ENCODE measurements around the gene DUSP23.

DUSP23 gene

DNA sequence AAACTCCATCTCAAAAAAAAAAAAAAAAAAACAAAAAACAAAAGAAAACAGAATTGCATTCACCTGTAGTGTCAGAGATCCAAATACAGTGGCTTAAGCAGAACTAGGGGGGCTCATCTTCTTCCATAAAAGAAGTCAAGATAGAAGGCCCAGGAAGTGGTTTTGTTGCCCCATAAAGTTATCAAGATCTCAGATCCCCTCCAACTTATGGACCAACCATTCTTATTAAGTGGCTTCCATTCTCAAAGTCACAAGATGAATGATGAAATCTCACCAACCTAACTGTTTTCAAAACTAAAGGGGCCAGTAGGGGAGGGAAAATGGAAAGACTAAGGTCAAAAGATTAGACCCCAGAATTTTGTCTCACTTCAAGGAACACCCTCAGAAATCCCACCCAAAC is 30.1 kb upstream of the DUSP23 start:
- no peaks in the 10 kb centered on the region for H3K36me3 ChIP-seq (ENCODE audit: low read length)
- no peaks in the 10 kb centered on the region for H3K9me3 ChIP-seq (ENCODE audit: insufficient read depth, low read length)
- H3K4me2 ChIP-seq (ENCODE audit: low read depth, low read length, poor library complexity, severe bottlenecking): no peak overlapping the region
- no peaks in the 10 kb centered on the region for H3K79me2 ChIP-seq (ENCODE audit: insufficient read depth, low read length)
- H3K9me2 ChIP-seq (replicated peaks; ENCODE audit: insufficient read depth, low read length): no peaks in the 10 kb centered on the region
- H3K27me3 ChIP-seq (ENCODE audit: low read length): no peaks in the 10 kb centered on the region
- H3K27ac ChIP-seq (ENCODE audit: low read depth, low read length): no peak overlapping the region
- no peaks in the 10 kb centered on the region for H3F3A ChIP-seq (ENCODE audit: insufficient read depth)
- no peak overlapping the region for H2AFZ ChIP-seq (ENCODE audit: low read depth, low read length, severe bottlenecking)
- no peak overlapping the region for H3K9ac ChIP-seq (ENCODE audit: low read length)
- no peak overlapping the region for H3K4me3 ChIP-seq (ENCODE audit: insufficient read depth, low read length, poor library complexity, severe bottlenecking)
- no peaks in the 10 kb centered on the region for H4K20me1 ChIP-seq (ENCODE audit: low read depth, low read length)
- TF ChIP-seq EZH2phosphoT487 (conservative IDR thresholded peaks at IDR 0.05; ENCODE audit: low read length): no peak
- TF ChIP-seq, protein P1, sequence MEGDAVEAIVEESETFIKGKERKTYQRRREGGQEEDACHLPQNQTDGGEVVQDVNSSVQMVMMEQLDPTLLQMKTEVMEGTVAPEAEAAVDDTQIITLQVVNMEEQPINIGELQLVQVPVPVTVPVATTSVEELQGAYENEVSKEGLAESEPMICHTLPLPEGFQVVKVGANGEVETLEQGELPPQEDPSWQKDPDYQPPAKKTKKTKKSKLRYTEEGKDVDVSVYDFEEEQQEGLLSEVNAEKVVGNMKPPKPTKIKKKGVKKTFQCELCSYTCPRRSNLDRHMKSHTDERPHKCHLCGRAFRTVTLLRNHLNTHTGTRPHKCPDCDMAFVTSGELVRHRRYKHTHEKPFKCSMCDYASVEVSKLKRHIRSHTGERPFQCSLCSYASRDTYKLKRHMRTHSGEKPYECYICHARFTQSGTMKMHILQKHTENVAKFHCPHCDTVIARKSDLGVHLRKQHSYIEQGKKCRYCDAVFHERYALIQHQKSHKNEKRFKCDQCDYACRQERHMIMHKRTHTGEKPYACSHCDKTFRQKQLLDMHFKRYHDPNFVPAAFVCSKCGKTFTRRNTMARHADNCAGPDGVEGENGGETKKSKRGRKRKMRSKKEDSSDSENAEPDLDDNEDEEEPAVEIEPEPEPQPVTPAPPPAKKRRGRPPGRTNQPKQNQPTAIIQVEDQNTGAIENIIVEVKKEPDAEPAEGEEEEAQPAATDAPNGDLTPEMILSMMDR (IDR thresholded peaks at IDR 0.05; ENCODE audit: insufficient read depth, low read length, poor library complexity, severe bottlenecking): no peak

DNA sequence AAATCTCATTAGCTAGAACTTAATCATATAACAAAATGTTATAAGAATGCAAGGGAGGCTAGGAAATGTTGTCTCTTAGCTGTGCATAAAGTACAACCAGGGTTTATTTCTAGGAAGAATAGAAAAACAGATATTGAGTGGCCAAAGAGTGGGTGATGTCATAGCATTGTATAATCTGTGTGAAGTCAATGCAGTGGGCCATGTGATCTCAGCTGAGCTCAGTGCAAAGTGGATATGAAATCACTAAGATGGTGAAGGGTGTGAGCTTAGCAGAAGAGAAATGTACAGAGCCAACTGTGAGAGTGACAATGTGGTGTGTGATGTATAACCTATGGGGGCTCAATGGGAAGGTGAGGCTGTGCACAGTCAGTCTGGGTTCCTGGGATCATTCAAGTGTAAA is 29.7 kb upstream of the DUSP23 start:
- H3K4me3 ChIP-seq (ENCODE audit: insufficient read depth, low read length, poor library complexity, severe bottlenecking): no peak overlapping the region
- TF ChIP-seq, protein P1 (IDR thresholded peaks at IDR 0.05; ENCODE audit: insufficient read depth, low read length, poor library complexity, severe bottlenecking): no peak
- no peak for TF ChIP-seq EZH2phosphoT487 (conservative IDR thresholded peaks at IDR 0.05; ENCODE audit: low read length)
- no peak overlapping the region for H3K9ac ChIP-seq (ENCODE audit: low read length)
- no peaks in the 10 kb centered on the region for H4K20me1 ChIP-seq (ENCODE audit: low read depth, low read length)
- no peaks in the 10 kb centered on the region for H3K36me3 ChIP-seq (ENCODE audit: low read length)
- H3K9me2 ChIP-seq (replicated peaks; ENCODE audit: insufficient read depth, low read length): no peaks in the 10 kb centered on the region
- H3K9me3 ChIP-seq (ENCODE audit: insufficient read depth, low read length): no peaks in the 10 kb centered on the region
- H3K27me3 ChIP-seq (ENCODE audit: low read length): no peaks in the 10 kb centered on the region
- no peaks in the 10 kb centered on the region for H3K79me2 ChIP-seq (ENCODE audit: insufficient read depth, low read length)
- H3K4me2 ChIP-seq (ENCODE audit: low read depth, low read length, poor library complexity, severe bottlenecking): no peak overlapping the region
- no peaks in the 10 kb centered on the region for H3F3A ChIP-seq (ENCODE audit: insufficient read depth)
- no peak overlapping the region for H2AFZ ChIP-seq (ENCODE audit: low read depth, low read length, severe bottlenecking)
- no peak overlapping the region for H3K27ac ChIP-seq (ENCODE audit: low read depth, low read length)

DNA sequence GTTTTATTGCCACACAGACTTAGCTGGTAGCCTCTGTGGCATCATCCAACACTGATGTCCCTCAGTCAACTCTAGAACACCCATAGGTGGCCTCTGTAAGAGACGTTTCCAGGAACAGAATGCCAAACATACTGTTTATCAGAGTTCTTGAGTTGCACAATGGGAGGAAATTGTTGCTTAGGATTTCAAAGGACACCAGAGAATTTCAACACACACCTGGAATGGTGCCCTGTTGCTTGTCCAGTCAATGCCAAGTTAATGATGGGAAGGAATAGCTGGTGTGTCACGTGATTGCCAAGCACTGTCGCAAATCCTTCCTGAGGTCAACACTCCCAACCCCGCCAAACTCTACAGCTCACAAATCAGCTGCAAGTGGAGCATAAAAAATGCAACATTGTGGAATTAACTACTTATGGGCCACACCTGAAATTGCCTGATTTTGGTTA is 28.6 kb upstream of the DUSP23 start:
- Histone ChIP-seq H3K9me3 (ENCODE audit: insufficient read depth, low read length) (no peaks in the 10 kb centered on the region), H3K4me3 (ENCODE audit: insufficient read depth, low read length, poor library complexity, severe bottlenecking) (no peak overlapping the region), H3K36me3 (ENCODE audit: low read length) (no peaks in the 10 kb centered on the region), H3K27me3 (ENCODE audit: low read length) (no peaks in the 10 kb centered on the region), H3K9me2 (replicated peaks; ENCODE audit: insufficient read depth, low read length) (no peaks in the 10 kb centered on the region), H3K27ac (ENCODE audit: low read depth, low read length) (no peak overlapping the region), H4K20me1 (ENCODE audit: low read depth, low read length) (no peaks in the 10 kb centered on the region), H3K4me2 (ENCODE audit: low read depth, low read length, poor library complexity, severe bottlenecking) (no peak overlapping the region), H3F3A (ENCODE audit: insufficient read depth) (no peaks in the 10 kb centered on the region), H2AFZ (ENCODE audit: low read depth, low read length, severe bottlenecking) (no peak overlapping the region), H3K79me2 (ENCODE audit: insufficient read depth, low read length) (no peaks in the 10 kb centered on the region), H3K9ac (ENCODE audit: low read length) (no peak overlapping the region)
- TF ChIP-seq EZH2phosphoT487 (conservative IDR thresholded peaks at IDR 0.05; ENCODE audit: low read length): no peak
- TF ChIP-seq, protein P1 (IDR thresholded peaks at IDR 0.05; ENCODE audit: insufficient read depth, low read length, poor library complexity, severe bottlenecking): no peak
